Neural crest cell (in vitro differentiated cells): Measurements from ENCODE around the gene ACSBG1. TPM values are rescaled to one million over a fixed set of nuclear protein-coding genes. Genes with fewer than 3 reads are reported as not detected.

Source experiments
- DNase-seq: peaks from one replicate; pipeline ENCODE4 v3.0.0; 2021; ENCODE audit warnings: low read depth, mixed read lengths, low spot score
- H3K27ac Mint-ChIP-seq: one replicate; pipeline ENCODE4 v1.8.0; 2021; ENCODE audit warnings: mild to moderate bottlenecking, mixed read lengths; ENCODE audit not compliant: unreplicated experiment
- H3K27me3 Mint-ChIP-seq: 2 replicates; pipeline ENCODE4 v1.8.0; 2021; ENCODE audit warnings: low read depth, mild to moderate bottlenecking, mixed read lengths
- H3K36me3 Mint-ChIP-seq: 2 replicates; pipeline ENCODE4 v1.8.0; 2021; ENCODE audit warnings: low read depth, mild to moderate bottlenecking, mixed read lengths
- H3K4me1 Mint-ChIP-seq: 2 replicates; pipeline ENCODE4 v1.8.0; 2021; ENCODE audit warnings: mixed read lengths
- H3K4me3 Mint-ChIP-seq: one replicate; pipeline ENCODE4 v1.8.0; 2021; ENCODE audit warnings: mild to moderate bottlenecking, mixed read lengths
- H3K9me3 Mint-ChIP-seq: 2 replicates; pipeline ENCODE4 v1.8.0; 2021; ENCODE audit warnings: mixed read lengths
- CTCF ChIP-seq: fragments of 200-600 bp; sonication (generic); conservative IDR thresholded peaks from 2 replicates; pipeline ENCODE4 v1.5.0; 2021; ENCODE audit warnings: antibody characterized with exemption, mild to moderate bottlenecking
- total RNA-seq: library from RNA; stranded (reverse); gene quantifications from 2 replicates; pipeline ENCODE4 v1.2.1, GENCODE V29; 2021

ACSBG1 gene
- total RNA-seq, 1 donor from 2014 or later: 4.9 TPM

DNA sequence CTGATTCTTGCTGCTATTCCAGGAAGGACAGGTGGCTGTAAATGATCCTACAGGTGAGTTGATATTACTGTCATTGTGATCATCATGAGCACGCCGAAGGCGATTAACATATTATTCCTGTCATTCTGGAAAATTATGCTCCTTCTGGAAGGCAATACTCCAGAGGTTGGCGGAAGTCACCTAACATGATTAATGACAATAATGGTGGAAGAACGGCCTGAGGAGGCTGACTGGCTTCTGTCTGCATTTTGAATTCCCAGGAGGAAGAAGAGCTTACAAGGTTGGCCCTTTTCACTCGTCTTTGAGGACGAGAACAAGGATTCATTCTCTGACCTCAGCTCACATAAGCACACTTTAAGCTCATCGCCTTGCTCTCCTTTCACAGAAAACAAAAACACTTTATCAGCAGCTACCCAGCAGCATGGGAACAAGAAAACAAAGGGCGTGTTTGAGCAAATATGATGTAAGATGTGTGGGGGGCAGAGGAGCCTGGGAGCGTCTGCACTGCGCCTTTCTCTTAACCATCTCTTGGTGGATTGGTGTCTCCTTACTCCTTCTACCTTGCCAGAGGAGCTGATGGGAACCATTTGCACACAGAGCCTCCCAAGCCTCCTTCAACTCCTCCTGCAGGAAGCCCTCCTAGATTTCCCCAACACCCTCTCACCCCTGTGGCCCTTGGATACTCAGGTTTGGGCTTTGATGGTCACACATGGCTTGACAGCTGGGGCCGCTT lies 23.0 kb downstream of the ACSBG1 start:
- H3K9me3 Mint-ChIP-seq: no peaks in the 10 kb centered on the region
- no peaks in the 10 kb centered on the region for H3K36me3 Mint-ChIP-seq
- H3K4me3 Mint-ChIP-seq: peak overlapping the region; percentile 29
- no peak for TF ChIP-seq CTCF
- no peak for DNase-seq
- no peaks in the 10 kb centered on the region for H3K27me3 Mint-ChIP-seq
- H3K4me1 Mint-ChIP-seq: peaks cover 72% of the 10 kb centered on the region
- peak overlapping the region; percentile 82 for H3K27ac Mint-ChIP-seq

- peak overlapping the region; percentile 82 for H3K27ac Mint-ChIP-seq
- peaks cover 69% of the 10 kb centered on the region for H3K4me1 Mint-ChIP-seq
- no peaks in the 10 kb centered on the region for H3K9me3 Mint-ChIP-seq
- TF ChIP-seq CTCF: no peak
- no peaks in the 10 kb centered on the region for H3K36me3 Mint-ChIP-seq
- no peak overlapping the region for H3K4me3 Mint-ChIP-seq
- no peak for DNase-seq
- H3K27me3 Mint-ChIP-seq: no peaks in the 10 kb centered on the region
Observed at GRCh38 chr15:78210349-78210717, 24.0 kb downstream of the ACSBG1 start.

DNA sequence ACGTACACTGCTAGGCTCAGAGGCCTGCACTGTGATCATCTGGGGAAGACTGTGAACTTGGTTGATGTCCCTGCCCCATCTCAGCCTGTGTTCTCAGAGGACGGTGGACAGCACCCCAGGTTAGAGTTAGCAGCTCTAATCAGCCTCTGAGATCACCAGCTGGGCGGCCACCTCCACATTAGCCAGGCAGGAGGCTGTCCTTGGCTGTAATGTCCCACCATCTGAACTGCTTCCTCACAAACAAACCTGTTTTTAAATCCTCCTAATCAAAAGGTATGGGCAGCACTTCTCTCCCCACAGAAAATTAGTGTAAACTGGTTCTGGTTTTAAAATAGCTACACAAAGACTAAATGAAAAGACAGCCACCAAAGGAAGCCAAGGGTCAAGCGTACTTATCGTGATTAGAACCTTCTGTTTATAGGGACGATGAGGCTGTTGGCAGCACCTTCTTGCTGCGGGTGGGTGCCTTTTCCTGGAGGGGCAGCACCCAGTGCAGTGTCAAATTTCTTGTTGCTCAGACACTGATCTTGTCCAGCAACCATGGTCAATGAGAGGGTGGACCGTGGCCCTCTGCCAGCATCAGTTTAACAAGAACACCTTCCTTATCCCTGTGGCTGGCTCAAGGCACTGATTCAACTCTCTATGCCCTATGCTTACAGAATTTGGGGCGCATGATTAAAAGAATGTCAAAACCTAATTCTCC lies 24.6 kb downstream of the ACSBG1 start:
- DNase-seq: no peak
- TF ChIP-seq CTCF: no peak
- Mint-ChIP-seq H3K9me3 (no peaks in the 10 kb centered on the region), H3K27me3 (no peaks in the 10 kb centered on the region), H3K4me3 (no peak overlapping the region), H3K4me1 (peaks cover 70% of the 10 kb centered on the region), H3K27ac (no peak overlapping the region), H3K36me3 (no peaks in the 10 kb centered on the region)

DNA sequence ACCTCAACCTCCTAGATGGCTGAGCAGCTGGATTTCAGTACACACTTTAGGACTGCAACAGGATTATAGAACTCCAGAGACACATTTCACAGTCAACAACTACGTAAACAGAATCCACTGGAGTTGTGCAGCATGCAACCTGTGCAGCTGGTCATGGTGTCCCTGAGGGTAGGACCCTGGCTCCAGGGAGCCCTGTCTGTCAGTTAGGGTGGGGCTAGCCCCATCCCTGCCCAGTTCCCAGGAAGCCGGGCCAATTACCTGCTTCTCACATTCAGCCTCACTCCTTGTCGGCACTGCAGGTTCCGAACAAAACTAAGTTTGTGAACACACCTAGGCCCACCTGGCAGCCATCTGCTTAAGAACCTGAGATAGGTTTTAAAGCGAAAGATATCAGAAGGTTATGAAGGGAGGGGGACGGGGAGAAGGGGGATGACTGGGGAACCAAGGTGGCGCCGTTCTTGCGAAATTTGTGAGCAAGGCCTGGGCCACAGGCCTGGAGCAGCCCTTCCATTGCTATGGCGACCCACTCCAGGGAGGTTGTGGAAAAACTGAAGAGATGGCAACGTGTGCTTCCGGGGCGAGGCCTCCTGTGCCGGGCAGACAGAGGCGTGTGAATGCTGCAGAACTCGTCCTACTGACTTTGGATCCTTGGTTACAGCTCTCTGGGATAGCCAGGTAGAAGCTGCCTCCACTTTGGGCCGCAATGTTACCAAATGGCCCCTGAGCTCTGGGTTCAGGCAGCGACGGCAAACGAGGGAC lies 25.3 kb downstream of the ACSBG1 start:
- Mint-ChIP-seq H3K4me3 (no peak overlapping the region), H3K4me1 (peaks cover 71% of the 10 kb centered on the region), H3K27me3 (no peaks in the 10 kb centered on the region), H3K9me3 (no peaks in the 10 kb centered on the region), H3K27ac (no peak overlapping the region), H3K36me3 (no peaks in the 10 kb centered on the region)
- no peak for TF ChIP-seq CTCF
- DNase-seq: no peak

GRCh38 chr15:78208341-78208844 lies 26.0 kb downstream of the ACSBG1 start:
- DNase-seq: no peak
- H3K4me3 Mint-ChIP-seq: no peak overlapping the region
- no peaks in the 10 kb centered on the region for H3K27me3 Mint-ChIP-seq
- no peaks in the 10 kb centered on the region for H3K9me3 Mint-ChIP-seq
- H3K27ac Mint-ChIP-seq: no peak overlapping the region
- TF ChIP-seq CTCF: no peak
- no peaks in the 10 kb centered on the region for H3K36me3 Mint-ChIP-seq
- peaks cover 71% of the 10 kb centered on the region for H3K4me1 Mint-ChIP-seq
